NT2/D1 (cell line): Measurements from ENCODE around the gene LRP2BP.
"Not testable (repeated sequence)": the region's sequence is repeated elsewhere in the genome, so short reads cannot be mapped to it uniquely, and the experiment has no call there.

Experiments used
- DNase-seq: peaks from one replicate; pipeline ENCODE4 v3.0.0-alpha.2; 2011; ENCODE audit warnings: low read depth, low spot score
- H3K27me3 ChIP-seq: 2 replicates; pipeline ENCODE4 v1.6.0; 2011; ENCODE audit warnings: mild to moderate bottlenecking; ENCODE audit not compliant: insufficient read length, insufficient read depth
- H3K36me3 ChIP-seq: 2 replicates; pipeline ENCODE4 v1.6.1; 2011; ENCODE audit warnings: mild to moderate bottlenecking, low read length, mixed read lengths; ENCODE audit not compliant: insufficient read depth, insufficient read length
- H3K4me1 ChIP-seq: 2 replicates; pipeline ENCODE4 v1.5.1; 2011; ENCODE audit not compliant: insufficient read depth, insufficient read length
- H3K4me3 ChIP-seq: 2 replicates; pipeline ENCODE4 v1.5.1; 2011; ENCODE audit warnings: low read depth; ENCODE audit not compliant: insufficient read length
- H3K9ac ChIP-seq: 2 replicates; pipeline ENCODE4 v1.6.0; 2011; ENCODE audit warnings: low read depth; ENCODE audit not compliant: insufficient read length
- H3K9me3 ChIP-seq: 2 replicates; pipeline ENCODE4 v1.5.1; 2011; ENCODE audit warnings: mild to moderate bottlenecking, low read length; ENCODE audit not compliant: insufficient read depth
- SUZ12 ChIP-seq: IDR thresholded peaks from 2 replicates; pipeline ENCODE4 v1.6.1; 2011; ENCODE audit not compliant: insufficient read length, insufficient read depth; ENCODE audit errors: extremely low read depth
- YY1 ChIP-seq: IDR thresholded peaks from 2 replicates; pipeline ENCODE4 v1.6.1; 2011; ENCODE audit not compliant: insufficient read length, insufficient read depth
- ZNF274 ChIP-seq: IDR thresholded peaks from 2 replicates; pipeline ENCODE4 v1.6.1; 2011; ENCODE audit warnings: mild to moderate bottlenecking, low read depth, low read length

LRP2BP gene

GRCh38 chr4:185318679-185319078 is 77.0 kb downstream of the LRP2BP start:
- Histone ChIP-seq H3K4me3 (no peak overlapping the region), H3K36me3 (no peaks in the 10 kb centered on the region), H3K27me3 (no peaks in the 10 kb centered on the region)

DNA sequence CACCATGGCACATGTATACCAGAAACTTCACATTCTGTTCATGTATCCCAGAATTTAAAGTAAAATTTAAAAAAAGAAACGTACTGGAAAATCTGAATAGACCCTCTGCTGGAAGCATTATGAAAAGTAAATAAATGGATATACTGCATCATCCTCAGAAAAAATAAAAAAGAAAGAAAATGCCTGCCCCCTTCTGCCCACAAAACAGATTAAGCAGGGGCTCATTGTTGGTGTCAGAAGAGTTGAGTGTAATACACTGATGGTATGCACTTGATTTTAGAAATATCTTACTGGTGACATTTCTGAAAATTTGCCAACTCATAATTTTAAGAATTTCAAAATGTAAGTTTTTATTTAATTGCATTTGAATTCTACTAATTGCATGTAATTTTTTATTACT is 77.8 kb downstream of the LRP2BP start:
- H3K9ac ChIP-seq, result no peak overlapping the region
- H3K4me3 ChIP-seq, result no peak overlapping the region
- H3K4me1 ChIP-seq, result no peaks in the 10 kb centered on the region
- peaks cover under 1% of the 10 kb centered on the region for H3K36me3 ChIP-seq
- no peak for TF ChIP-seq SUZ12
- TF ChIP-seq YY1, result no peak
- TF ChIP-seq ZNF274, result no peak
- no peak for DNase-seq
- H3K27me3 ChIP-seq, result no peaks in the 10 kb centered on the region
- no peaks in the 10 kb centered on the region; the same call in 1 of the 2 replicates for H3K9me3 ChIP-seq

More at GRCh38 chr4:185318679-185319078, 77.0 kb downstream of the LRP2BP start:
- no peak overlapping the region for H3K9ac ChIP-seq
- peak; percentile 44 for DNase-seq
- H3K9me3 ChIP-seq, result peaks cover 6% of the 10 kb centered on the region
- H3K4me1 ChIP-seq, result no peaks in the 10 kb centered on the region
- no peak for TF ChIP-seq ZNF274
- TF ChIP-seq YY1, result no peak
- no peak for TF ChIP-seq SUZ12

- H3K9me3 ChIP-seq, H3K27me3 ChIP-seq, H3K4me3 ChIP-seq, H3K9ac ChIP-seq, H3K36me3 ChIP-seq, H3K4me1 ChIP-seq, DNase-seq: not testable (repeated sequence)
Observed at GRCh38 chr4:185317462-185317861, 78.3 kb downstream of the LRP2BP start.
